CD4-positive, alpha-beta T cell (primary cell): ENCODE measurements around the gene DCLK1. TPM values are rescaled to one million over a fixed set of nuclear protein-coding genes. Genes with fewer than 3 reads are reported as not detected.
A peak's percentile ranks its signal among the peaks of the same experiment; 100 is the strongest.

ENCODE experiments used
- ATAC-seq: fragments of 200-7000 bp; cut with Tn5 transposase; one replicate; pipeline ENCODE4 v1.10.0; 2022; ENCODE audit warnings: mild to moderate bottlenecking; ENCODE audit not compliant: poor library complexity
- CTCF ChIA-PET: fragments of 350-600 bp; sonication (Branson Sonifier 250); formaldehyde crosslinking; loops from one replicate; lab custom pipeline; 2021; ENCODE audit warnings: antibody characterized with exemption, inconsistent platforms; lab: Charles Lee
- POLR2A ChIA-PET: fragments of 350-600 bp; sonication (Branson Sonifier 250); formaldehyde crosslinking; loops from one replicate; lab custom pipeline; 2021; ENCODE audit warnings: antibody characterized with exemption, inconsistent platforms; lab: Charles Lee
- DNase-seq, 14 experiments: peaks; one replicate each; pipeline ENCODE4 v3.0.0-alpha.2; 2013 to 2020; ENCODE audit warnings: mixed read lengths in 2 of 14
- H3K27ac ChIP-seq, 2 donors: one replicate each; pipeline versions ENCODE4 v1.5.1 to v1.7.0; 2013; ENCODE audit warnings: low read length in 2 of 2, low read depth in 1 of 2, mild to moderate bottlenecking in 1 of 2
- H3K27me3 ChIP-seq, 2 experiments: 1 replicate in 1 of 2; 2 replicates in 1 of 2; pipeline versions ENCODE4 v1.6.1 to v1.7.0; 2013; ENCODE audit warnings: low read length in 2 of 2, control low read depth in 1 of 2, mild to moderate bottlenecking in 1 of 2, moderate library complexity in 1 of 2; ENCODE audit not compliant: insufficient read depth in 2 of 2, control insufficient read depth in 1 of 2
- H3K36me3 ChIP-seq: one replicate; pipeline ENCODE4 v1.6.1; 2013; ENCODE audit warnings: low read length, control low read depth; ENCODE audit not compliant: insufficient read depth
- H3K4me1 ChIP-seq: one replicate; pipeline ENCODE4 v1.6.1; 2013; ENCODE audit warnings: low read length, control low read depth; ENCODE audit not compliant: insufficient read depth
- H3K4me3 ChIP-seq: one replicate; pipeline ENCODE4 v1.5.1; 2013; ENCODE audit warnings: mild to moderate bottlenecking, low read length, moderate library complexity
- H3K9me3 ChIP-seq, 2 experiments: 1 replicate in 1 of 2; 2 replicates in 1 of 2; pipeline versions ENCODE4 v1.6.1 to v1.7.0; 2013; ENCODE audit warnings: low read length in 2 of 2, mild to moderate bottlenecking in 2 of 2, control low read depth in 1 of 2, moderate library complexity in 1 of 2; ENCODE audit not compliant: control insufficient read depth in 1 of 2, insufficient read depth in 1 of 2
- H3K27ac Mint-ChIP-seq: one replicate; pipeline ENCODE4 v1.8.0; 2020; ENCODE audit warnings: mixed read lengths
- H3K27me3 Mint-ChIP-seq: one replicate; pipeline ENCODE4 v1.8.0; 2021; ENCODE audit warnings: mixed read lengths
- H3K36me3 Mint-ChIP-seq: one replicate; pipeline ENCODE4 v1.8.0; 2021; ENCODE audit warnings: low read depth, mixed read lengths
- H3K4me1 Mint-ChIP-seq: one replicate; pipeline ENCODE4 v1.8.0; 2021; ENCODE audit warnings: low read depth, mixed read lengths
- H3K4me3 Mint-ChIP-seq: one replicate; pipeline ENCODE4 v1.8.0; 2020; ENCODE audit warnings: mild to moderate bottlenecking, mixed read lengths
- H3K9me3 Mint-ChIP-seq: one replicate; pipeline ENCODE4 v1.8.0; 2020; ENCODE audit warnings: mixed read lengths
- intact Hi-C, 2 experiments: fragments of 100-400 bp; cut with DNase I in 1 of 2; cut with micrococcal nuclease in 1 of 2; formaldehyde crosslinking; loops; one replicate each; pipeline versions ENCODE4 v1.15.1 to v1.9.0; 2023 to 2025; cut with DNase I, micrococcal nuclease
- total RNA-seq, 174 experiments: library from RNA in 2 of 174; stranded (reverse) in 2 of 174; gene quantifications; one replicate each; pipeline ENCODE4 v1.2.3 and lab custom pipeline; 2021 to 2026
- TF ChIP-seq, protein P1 (sequence below): fragments of 200-600 bp; IDR thresholded peaks from one replicate; pipeline ENCODE4 v1.8.0; 2022; ENCODE audit warnings: antibody characterized with exemption, mild to moderate bottlenecking

Gene DCLK1
- total RNA-seq, 2 experiments from 2014 or later, result not detected

DNA sequence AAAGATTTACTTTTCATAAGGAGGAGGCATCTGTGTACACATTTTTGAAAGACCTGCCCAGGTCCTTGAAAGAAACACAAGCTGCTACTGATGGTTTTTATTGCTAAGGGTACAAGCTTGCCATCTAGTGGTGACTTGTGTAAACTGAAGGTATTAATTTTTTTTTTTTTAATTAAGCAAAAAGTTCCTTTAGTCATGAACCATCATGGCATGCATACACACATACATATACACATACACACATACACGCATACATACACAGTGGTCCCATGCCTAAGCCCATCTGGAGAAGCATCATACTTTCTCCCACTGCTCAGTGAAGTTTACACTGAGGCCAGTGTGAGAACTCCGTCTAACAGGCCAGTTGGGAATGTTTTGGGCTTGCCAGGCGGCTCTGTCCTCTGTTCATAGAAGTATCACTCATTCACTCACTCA lies 312.5 kb downstream of the DCLK1 start:
- ChIA-PET CTCF (no interaction called here), POLR2A (no interaction called here)
- Histone ChIP-seq H3K27me3 (no peaks in the 10 kb centered on the region), H3K9me3 (no peaks in the 10 kb centered on the region), H3K27ac (no peak overlapping the region), H3K36me3 (no peaks in the 10 kb centered on the region), H3K4me1 (no peaks in the 10 kb centered on the region), H3K4me3 (no peak overlapping the region)
- no peak for ATAC-seq
- Mint-ChIP-seq H3K27me3 (peaks cover 4% of the 10 kb centered on the region), H3K4me1 (no peaks in the 10 kb centered on the region), H3K27ac (no peak overlapping the region), H3K4me3 (no peak overlapping the region), H3K36me3 (no peaks in the 10 kb centered on the region), H3K9me3 (no peaks in the 10 kb centered on the region)
- no peak for DNase-seq
- TF ChIP-seq, protein P1, sequence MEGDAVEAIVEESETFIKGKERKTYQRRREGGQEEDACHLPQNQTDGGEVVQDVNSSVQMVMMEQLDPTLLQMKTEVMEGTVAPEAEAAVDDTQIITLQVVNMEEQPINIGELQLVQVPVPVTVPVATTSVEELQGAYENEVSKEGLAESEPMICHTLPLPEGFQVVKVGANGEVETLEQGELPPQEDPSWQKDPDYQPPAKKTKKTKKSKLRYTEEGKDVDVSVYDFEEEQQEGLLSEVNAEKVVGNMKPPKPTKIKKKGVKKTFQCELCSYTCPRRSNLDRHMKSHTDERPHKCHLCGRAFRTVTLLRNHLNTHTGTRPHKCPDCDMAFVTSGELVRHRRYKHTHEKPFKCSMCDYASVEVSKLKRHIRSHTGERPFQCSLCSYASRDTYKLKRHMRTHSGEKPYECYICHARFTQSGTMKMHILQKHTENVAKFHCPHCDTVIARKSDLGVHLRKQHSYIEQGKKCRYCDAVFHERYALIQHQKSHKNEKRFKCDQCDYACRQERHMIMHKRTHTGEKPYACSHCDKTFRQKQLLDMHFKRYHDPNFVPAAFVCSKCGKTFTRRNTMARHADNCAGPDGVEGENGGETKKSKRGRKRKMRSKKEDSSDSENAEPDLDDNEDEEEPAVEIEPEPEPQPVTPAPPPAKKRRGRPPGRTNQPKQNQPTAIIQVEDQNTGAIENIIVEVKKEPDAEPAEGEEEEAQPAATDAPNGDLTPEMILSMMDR, result peak; percentile 24
- intact Hi-C loops, result no loop called here

DNA sequence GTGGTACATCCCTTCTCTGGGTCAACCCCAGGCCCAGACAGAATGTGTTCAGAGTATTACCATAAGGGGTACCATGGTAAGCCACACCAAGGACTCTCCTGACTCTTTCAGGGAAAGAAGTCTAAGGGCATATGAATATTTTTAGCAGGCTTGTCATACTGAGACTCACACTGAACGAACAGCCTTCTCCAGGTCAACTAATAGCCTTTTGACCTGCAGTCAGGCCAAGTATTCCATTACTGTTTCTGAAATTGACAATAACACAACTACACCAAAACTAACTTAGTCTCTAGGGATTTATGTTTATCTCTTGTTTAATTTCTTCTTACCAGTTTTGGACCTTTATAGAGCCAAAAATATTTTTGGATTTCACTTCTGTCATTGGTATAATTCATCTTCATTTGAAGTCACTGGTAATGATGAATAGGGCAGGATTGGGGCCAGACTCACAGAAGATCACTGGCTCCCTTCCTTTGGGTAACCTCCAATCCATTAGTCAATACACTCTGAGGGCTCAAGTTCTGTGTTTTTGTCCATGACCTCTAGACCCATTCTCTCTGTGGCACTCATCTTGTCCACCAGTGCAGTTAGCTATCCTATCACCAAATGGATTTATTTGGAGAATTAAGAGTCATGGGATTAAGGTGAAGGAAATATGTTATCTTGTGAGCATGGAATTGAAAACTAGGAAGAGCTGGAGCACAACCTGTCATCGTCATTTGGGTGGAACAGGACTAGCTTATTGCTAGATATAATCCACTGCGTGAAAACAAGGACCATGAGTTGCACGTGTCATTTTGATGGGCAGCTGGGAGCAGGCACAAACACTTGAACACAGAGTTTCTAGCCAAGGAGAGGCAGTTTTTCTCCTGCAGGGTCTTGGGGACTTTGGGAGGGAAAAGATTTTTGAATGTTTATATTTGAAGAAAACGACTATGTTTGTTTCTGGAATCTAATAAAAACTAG lies 313.3 kb downstream of the DCLK1 start:
- Mint-ChIP-seq H3K27me3 (peaks cover 4% of the 10 kb centered on the region), H3K27ac (no peak overlapping the region), H3K36me3 (no peaks in the 10 kb centered on the region), H3K4me3 (no peak overlapping the region), H3K4me1 (no peaks in the 10 kb centered on the region), H3K9me3 (no peaks in the 10 kb centered on the region)
- intact Hi-C loops, result no loop called here
- no peaks in the 10 kb centered on the region for H3K4me1 ChIP-seq
- no peak for DNase-seq
- no peak for ATAC-seq
- no peak overlapping the region for H3K4me3 ChIP-seq
- POLR2A ChIA-PET, result no interaction called here
- H3K9me3 ChIP-seq, result no peaks in the 10 kb centered on the region
- no peaks in the 10 kb centered on the region for H3K27me3 ChIP-seq
- TF ChIP-seq, protein P1, result no peak
- H3K36me3 ChIP-seq, result no peaks in the 10 kb centered on the region
- CTCF ChIA-PET, result no interaction called here
- no peak overlapping the region for H3K27ac ChIP-seq

GRCh38 chr13:35814605-35815011 lies 316.6 kb downstream of the DCLK1 start:
- H3K27me3 Mint-ChIP-seq, result peaks cover 4% of the 10 kb centered on the region
- no peak overlapping the region for H3K4me3 ChIP-seq

More at GRCh38 chr13:35814605-35815011, 316.6 kb downstream of the DCLK1 start:
- DNase-seq (no peak), ATAC-seq (no peak)
- POLR2A ChIA-PET, result no interaction called here
- H3K4me3 Mint-ChIP-seq, result no peak overlapping the region
- TF ChIP-seq, protein P1, result no peak
- H3K36me3 ChIP-seq, result no peaks in the 10 kb centered on the region
- no peaks in the 10 kb centered on the region for H3K9me3 ChIP-seq
- H3K9me3 Mint-ChIP-seq, result no peaks in the 10 kb centered on the region
- CTCF ChIA-PET, result no interaction called here
- no peaks in the 10 kb centered on the region for H3K4me1 ChIP-seq
- H3K27ac Mint-ChIP-seq, result no peak overlapping the region
- H3K36me3 Mint-ChIP-seq, result no peaks in the 10 kb centered on the region
- H3K27ac ChIP-seq, result no peak overlapping the region
- intact Hi-C loops, result no loop called here
- no peaks in the 10 kb centered on the region for H3K27me3 ChIP-seq
- H3K4me1 Mint-ChIP-seq, result no peaks in the 10 kb centered on the region
